Smooth muscle cell of trachea (primary cell): ENCODE data around the gene KCNC3. TPM values are rescaled to one million over a fixed set of nuclear protein-coding genes. Genes with fewer than 3 reads are reported as not detected.

Experiments
- total RNA-seq: library from RNA; depleted of rRNA; stranded (reverse); fragments of >200 nt; gene quantifications from 2 replicates; pipeline ENCODE4 v1.2.1, GENCODE V29; 2014

KCNC3 gene
- total RNA-seq = not detected in 2 replicates

DNA sequence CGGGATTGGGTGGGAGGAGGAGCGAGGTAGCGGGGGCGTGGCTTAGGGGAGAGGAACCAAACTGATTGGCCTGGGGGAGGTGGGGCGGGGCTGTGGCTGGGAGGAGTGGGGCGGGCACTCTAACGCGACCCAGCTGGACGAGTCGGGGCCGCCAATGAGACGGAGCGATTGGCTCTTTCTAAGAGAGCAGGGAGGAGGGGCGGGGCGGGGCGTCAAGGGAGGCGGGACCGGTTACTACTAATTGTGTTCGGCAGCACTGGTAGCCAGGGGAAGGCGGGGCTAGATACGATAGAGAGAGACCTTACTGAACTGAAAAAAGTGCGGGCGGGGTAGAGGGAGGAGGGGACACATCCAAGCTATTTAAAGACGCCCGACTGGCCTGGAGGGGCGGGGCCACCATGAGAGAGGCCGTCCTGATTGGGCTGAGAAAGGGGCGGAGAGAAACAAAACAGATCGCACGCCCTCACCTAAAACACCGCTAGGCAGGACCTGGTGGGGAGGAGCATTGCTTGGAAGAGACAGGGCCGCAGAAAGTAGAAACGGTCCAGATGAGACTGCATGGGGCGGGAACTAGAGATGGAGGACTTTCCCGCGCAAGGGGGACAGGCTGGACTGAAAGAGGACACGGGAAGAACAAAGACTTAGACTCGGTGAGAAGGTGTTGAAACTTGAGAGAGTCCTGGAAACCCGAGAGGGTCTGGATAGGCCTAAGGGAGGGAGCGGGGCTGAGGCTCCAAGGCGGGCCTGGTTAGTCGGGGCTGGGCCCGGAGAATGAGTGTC, at the start of gene KCNC3:
Gene KCNC3, minus strand, starts transcription at position 232 of the 780 bp plus-strand sequence. CDS start 295 bp downstream, outside the sequence.

DNA sequence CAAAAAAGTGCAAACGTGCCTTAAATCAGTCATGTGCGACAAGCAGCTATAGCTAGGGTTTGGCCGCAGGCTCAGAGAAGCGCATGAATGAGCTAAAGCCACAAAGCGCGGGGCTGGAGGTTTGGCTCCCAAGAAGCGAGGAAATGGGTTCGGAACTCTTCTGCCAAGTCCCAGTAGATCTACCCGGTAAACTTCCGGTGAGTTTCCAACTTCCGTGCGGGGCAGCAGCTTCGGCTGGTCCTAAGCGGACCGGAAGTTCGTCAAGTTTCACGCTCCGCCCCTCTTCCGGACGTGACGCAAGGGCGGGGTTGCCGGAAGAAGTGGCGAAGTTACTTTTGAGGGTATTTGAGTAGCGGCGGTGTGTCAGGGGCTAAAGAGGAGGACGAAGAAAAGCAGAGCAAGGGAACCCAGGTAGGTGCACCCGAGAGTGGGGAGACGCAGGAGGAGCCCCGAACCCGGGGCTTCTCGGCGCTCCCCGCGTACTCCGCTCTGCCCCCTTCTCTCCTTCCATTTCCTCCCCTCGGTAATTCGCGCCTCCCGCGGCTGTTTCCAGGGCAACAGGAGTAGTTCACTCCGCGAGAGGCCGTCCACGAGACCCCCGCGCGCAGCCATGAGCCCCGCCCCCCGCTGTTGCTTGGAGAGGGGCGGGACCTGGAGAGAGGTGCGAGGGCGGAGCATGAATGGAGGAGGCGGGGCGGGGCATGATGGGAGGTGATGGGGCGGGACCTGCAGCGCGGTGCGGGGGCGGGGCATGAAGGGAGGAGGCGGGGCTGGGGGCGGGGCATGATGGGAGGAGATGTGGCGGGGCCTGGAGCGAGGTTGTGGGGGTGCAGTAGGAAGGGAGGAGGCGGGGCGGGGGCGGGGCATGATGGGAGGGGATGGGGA, 47.2 kb upstream of the KCNC3 start, which contains the start of gene NR1H2:
Gene NR1H2, plus strand, starts transcription at position 292 of the 885 bp plus-strand sequence. CDS start 1,149 bp downstream, outside the sequence.

GRCh38 chr19:50365434-50366306, 36.5 kb upstream of the KCNC3 start, which contains the start of gene NAPSA:
TSS of gene NAPSA (minus strand) at chr19:50365639. CDS start at chr19:50365621, 18 bp downstream.

Other genes starting within 250 kb of the KCNC3 start
- not detected in 2 replicates for gene IZUMO2, start 166.1 kb downstream of the KCNC3 start, total RNA-seq
- not detected in 2 replicates for gene MYH14, start 125.8 kb downstream of the KCNC3 start, total RNA-seq
- gene NAPSA, start 36.3 kb upstream of the KCNC3 start, total RNA-seq = 0.29 and 0.50 TPM in 2 replicates
- 60.5 and 120 TPM in 2 replicates for gene NR1H2, start 47.1 kb upstream of the KCNC3 start, total RNA-seq
- 18.5 and 45.8 TPM in 2 replicates for gene POLD1, start 55.0 kb upstream of the KCNC3 start, total RNA-seq
- gene SPIB, start 89.6 kb upstream of the KCNC3 start, total RNA-seq = 3.0 TPM in 1 of 2 replicates, not detected in the other
- gene MYBPC2, start 103.5 kb upstream of the KCNC3 start, total RNA-seq = not detected in 2 replicates
- gene EMC10, start 147.1 kb upstream of the KCNC3 start, total RNA-seq = 38.0 and 58.7 TPM in 2 replicates
- 0.15 and 0.33 TPM in 2 replicates for gene GARIN5A, start 147.5 kb upstream of the KCNC3 start, total RNA-seq
- gene JOSD2, start 181.8 kb upstream of the KCNC3 start, total RNA-seq = 42.2 and 49.1 TPM in 2 replicates
- gene ASPDH, start 184.5 kb upstream of the KCNC3 start, total RNA-seq = not detected in 2 replicates
- under 0.01 and 2.0 TPM in 2 replicates for gene LRRC4B, start 239.1 kb upstream of the KCNC3 start, total RNA-seq